HepG2 (cell line): ENCODE data around the gene EPO. TPM values are rescaled to one million over a fixed set of nuclear protein-coding genes. Genes with fewer than 3 reads are reported as not detected.
A peak's percentile ranks its signal among the peaks of the same experiment; 100 is the strongest.

Experiments used
- ATAC-seq: fragments of 200-7000 bp; cut with Tn5 transposase; 3 replicates; pipeline ENCODE4 v1.9.1; 2020; ENCODE audit warnings: mild to moderate bottlenecking, moderate library complexity
- BruUV-seq: library from RNA; stranded (reverse); fragments of 400-500 nt; replicated peaks from 2 replicates; lab custom pipeline; 2021; lab: Mats Ljungman, UMichigan
- CTCF ChIA-PET: fragments of 300-600 bp; formaldehyde crosslinking; extraction: SDS; loops from one replicate; lab custom pipeline; 2021; ENCODE audit warnings: low total read pairs, inconsistent platforms, low intra/inter-chr PET ratio; lab: Yijun Ruan, JAX
- POLR2A ChIA-PET: fragments of 350-600 bp; sonication (Branson Sonifier 250); formaldehyde crosslinking; loops from one replicate; lab custom pipeline; 2020; ENCODE audit warnings: antibody characterized with exemption, inconsistent platforms; lab: Yijun Ruan, JAX
- DNase-seq: peaks from one replicate; pipeline ENCODE4 v3.0.0-alpha.2; 2015; ENCODE audit warnings: low spot score
- FAIRE-seq: peaks from 3 replicates; lab custom pipeline; 2011; peaks lifted over from hg19 to GRCh38; lab: Jason Lieb, UNC
- H2AFZ ChIP-seq: one replicate; pipeline ENCODE4 v1.6.1; 2011; ENCODE audit warnings: low read length, inconsistent platforms
- H3K27ac ChIP-seq: fragments of 300-600 bp; 3 replicates; pipeline ENCODE4 v1.8.0; 2011; ENCODE audit warnings: mixed run types, mild to moderate bottlenecking, mixed read lengths, low read length, inconsistent platforms; ENCODE audit not compliant: insufficient read depth; ENCODE audit errors: extremely low read length
- H3K27me3 ChIP-seq, 2 experiments: fragments of 200-600 bp in 1 of 2; 2 replicates in 1 of 2; 3 replicates in 1 of 2; pipeline versions ENCODE4 v1.6.0 to v1.8.0; 2011; ENCODE audit warnings: low read length in 2 of 2, mild to moderate bottlenecking in 2 of 2, moderate library complexity in 2 of 2, inconsistent platforms in 1 of 2; ENCODE audit not compliant: insufficient read depth in 2 of 2, control insufficient read depth in 1 of 2
- H3K36me3 ChIP-seq, 2 experiments: fragments of 200-600 bp in 1 of 2; replicated peaks in 1 of 2; 2 replicates in 1 of 2; 3 replicates in 1 of 2; pipeline versions ENCODE4 v1.5.1 to v1.8.0; 2011; ENCODE audit warnings: low read length in 2 of 2, inconsistent platforms in 1 of 2; ENCODE audit not compliant: insufficient read depth in 2 of 2, control insufficient read depth in 1 of 2
- H3K4me1 ChIP-seq: 2 replicates; pipeline ENCODE4 v1.5.1; 2012; ENCODE audit warnings: low read length, inconsistent platforms; ENCODE audit not compliant: insufficient read depth
- H3K4me2 ChIP-seq: 2 replicates; pipeline ENCODE4 v1.6.0; 2011; ENCODE audit warnings: low read depth, low read length, inconsistent platforms
- H3K4me3 ChIP-seq, 3 experiments: fragments of 200-600 bp in 1 of 3; sonication (generic), shearing (Covaris generic) in 1 of 3; replicated peaks in 1 of 3; 2 replicates each; pipeline ENCODE4 v1.5.1; 2011 to 2016; ENCODE audit warnings: low read length in 3 of 3, inconsistent platforms in 2 of 3, low read depth in 2 of 3, mild to moderate bottlenecking in 2 of 3, control low read depth in 1 of 3, mixed read lengths in 1 of 3; ENCODE audit not compliant: insufficient read depth in 1 of 3
- H3K79me2 ChIP-seq: one replicate; pipeline ENCODE4 v1.6.1; 2011; ENCODE audit warnings: low read length, inconsistent platforms; ENCODE audit not compliant: insufficient read depth
- H3K9ac ChIP-seq: 2 replicates; pipeline ENCODE4 v1.6.0; 2011; ENCODE audit warnings: mild to moderate bottlenecking, low read depth, low read length, inconsistent platforms; ENCODE audit not compliant: insufficient read depth
- H3K9me3 ChIP-seq: 2 replicates; pipeline ENCODE4 v1.5.1; 2012; ENCODE audit warnings: mild to moderate bottlenecking, low read length
- H4K20me1 ChIP-seq: 2 replicates; pipeline ENCODE4 v1.6.0; 2011; ENCODE audit warnings: inconsistent platforms, mild to moderate bottlenecking, low read length, moderate library complexity; ENCODE audit not compliant: insufficient read depth
- AGO1 ChIP-seq: fragments of 200-400 bp; formaldehyde crosslinking; IDR thresholded peaks from 2 replicates; pipeline ENCODE4 v1.6.1; 2017; ENCODE audit warnings: mild to moderate bottlenecking, low read depth, low read length, moderate library complexity; ENCODE audit not compliant: poor library complexity, severe bottlenecking
- AGO2 ChIP-seq: fragments of 200-400 bp; formaldehyde crosslinking; optimal IDR thresholded peaks from 2 replicates; pipeline ENCODE3; 2017; ENCODE audit warnings: mild to moderate bottlenecking, low read depth, low read length, moderate library complexity
- FOXK2 ChIP-seq: fragments of 450-650 bp; IDR thresholded peaks from 2 replicates; pipeline ENCODE4 v1.6.1; 2016
- HNRNPL ChIP-seq: fragments of 200-400 bp; formaldehyde crosslinking; IDR thresholded peaks from 2 replicates; pipeline ENCODE4 v1.6.1; 2017; ENCODE audit warnings: mild to moderate bottlenecking, low read depth, low read length
- PRDM10 ChIP-seq: sonication (generic); formaldehyde crosslinking; IDR thresholded peaks from 2 replicates; pipeline ENCODE4 v1.4.0; 2020; ENCODE audit warnings: low read depth, missing genetic modification reagents
- RBFOX2 ChIP-seq: fragments of 200-400 bp; formaldehyde crosslinking; IDR thresholded peaks from 2 replicates; pipeline ENCODE4 v1.6.1; 2017; ENCODE audit warnings: low read depth, mild to moderate bottlenecking, low read length
- ZNF766 ChIP-seq: sonication (generic); formaldehyde crosslinking; IDR thresholded peaks from 2 replicates; pipeline ENCODE4 v1.5.0; 2020; ENCODE audit warnings: missing genetic modification reagents, borderline replicate concordance
- ZSCAN20 ChIP-seq: sonication (generic); formaldehyde crosslinking; IDR thresholded peaks from 2 replicates; pipeline ENCODE4 v1.4.0; 2020; ENCODE audit warnings: missing genetic modification reagents, mild to moderate bottlenecking, borderline replicate concordance
- ZSCAN25 ChIP-seq: sonication (generic); formaldehyde crosslinking; IDR thresholded peaks from 2 replicates; pipeline ENCODE4 v1.8.0; 2022; ENCODE audit warnings: mild to moderate bottlenecking, missing genetic modification reagents
- WGBS: methylation state at CpG from one replicate; pipeline ENCODE4 v1.1.6; 2017; ENCODE audit warnings: low lambda C conversion rate; 5-methylcytosine and 5-hydroxymethylcytosine counted together
- in situ Hi-C: cut with HindIII; loops from 2 replicates; pipeline ENCODE4 v1.10.0; 2017; ENCODE audit warnings: low pct_unique_long_range_greater_than_20kb; ENCODE audit not compliant: extremely low pct_ligation_motif_present
- intact Hi-C: fragments of 100-400 bp; cut with micrococcal nuclease; formaldehyde crosslinking; loops from one replicate; pipeline ENCODE4 v1.10.0; 2022; ENCODE audit not compliant: unreplicated experiment
- polyA plus RNA-seq, 8 experiments: library from polyadenylated mRNA; depleted of rRNA in 3 of 8; stranded (reverse) in 7 of 8; unstranded in 1 of 8; fragments of >200 nt; fragmentation: Illumina TruSeq in 4 of 8; extraction: Trizol in 4 of 8; gene quantifications; 2 replicates each; pipeline versions ENCODE4 v1.2.1 to v1.2.3, GENCODE V29; 2011 to 2016; ENCODE audit warnings: low read depth in 4 of 8, missing spikeins in 1 of 8, mixed read lengths in 1 of 8; ENCODE audit not compliant: insufficient read depth in 1 of 8
- total RNA-seq, 5 experiments: library from RNA; depleted of rRNA; stranded (reverse); fragments of >200 nt; fragmentation: Illumina TruSeq; extraction: Trizol; gene quantifications; 2 replicates each; pipeline ENCODE4 v1.2.3, GENCODE V29; 2016; ENCODE audit warnings: low read depth in 1 of 5
- TF ChIP-seq, protein P1 (sequence below): sonication (generic); formaldehyde crosslinking; IDR thresholded peaks from 2 replicates; pipeline ENCODE4 v1.4.0; 2020; ENCODE audit warnings: missing genetic modification reagents
- TF ChIP-seq, protein P2 (sequence below): sonication (generic); formaldehyde crosslinking; IDR thresholded peaks from 2 replicates; pipeline ENCODE4 v1.8.0; 2022; ENCODE audit warnings: mild to moderate bottlenecking, missing genetic modification reagents

The EPO gene
- total and polyA plus RNA-seq, 2 of the 13 experiments (the other 11 are each of a cell fraction or from before 2014, with no cell fraction given), result 10.3 to 25.7 TPM

GRCh38 chr7:100680576-100681271, 39.5 kb upstream of the EPO start (continued):
- TF ChIP-seq FOXK2, result no peak
- TF ChIP-seq ZSCAN25, result peak; percentile 94
- TF ChIP-seq AGO2, result peak; percentile 93
- TF ChIP-seq RBFOX2, result peak; percentile 55; the same call in 1 of the 2 replicates
- 0 out of 2 replicates have a peak, but pooled peaks have one; percentile 26 for TF ChIP-seq HNRNPL

DNA sequence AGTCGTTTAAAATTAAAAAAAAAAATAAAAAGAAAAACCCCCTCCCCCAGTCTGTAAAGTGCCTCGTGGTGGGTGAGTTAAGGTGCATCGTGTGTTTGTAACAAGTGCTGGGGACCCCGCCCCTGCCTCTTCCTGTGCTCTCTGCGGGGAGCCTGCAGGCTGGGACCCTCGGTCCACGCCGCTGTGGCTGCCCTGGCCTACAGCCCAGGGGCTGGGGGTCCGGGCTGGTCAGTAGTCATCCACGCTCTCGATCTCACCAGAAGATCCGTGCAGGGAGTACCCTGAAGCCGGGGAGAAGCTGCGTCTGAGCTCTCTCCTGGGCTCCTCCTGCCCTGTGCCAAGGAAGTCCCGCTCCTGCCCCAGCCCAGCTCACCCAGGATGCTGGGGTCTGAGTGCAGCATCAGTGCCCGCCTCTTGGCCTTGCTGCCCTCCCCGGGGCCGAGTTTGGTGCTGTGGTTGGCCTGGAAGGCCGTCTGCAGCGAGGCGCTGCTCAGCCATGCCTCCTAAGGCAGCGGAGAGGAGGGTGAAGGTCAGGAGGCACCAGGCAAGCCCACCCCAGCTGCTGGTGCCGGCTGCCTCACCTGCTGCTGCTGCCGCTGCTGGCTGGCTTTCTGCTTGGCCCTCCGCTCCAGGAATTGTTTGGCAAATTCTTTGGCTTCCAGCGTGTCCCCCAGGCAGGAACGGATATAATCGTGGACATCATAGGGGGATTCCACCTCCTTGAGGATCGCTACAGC, 38.6 kb upstream of the EPO start:
- no peak for ATAC-seq
- TF ChIP-seq ZNF766 (CRISPR knock-in tag) (no peak), PRDM10 (no peak), ZSCAN20 (CRISPR knock-in tag) (no peak), HNRNPL (no peak), AGO1 (peak; percentile 15), RBFOX2 (peak; percentile 49; the same call in 1 of the 2 replicates)
- TF ChIP-seq, protein P1, sequence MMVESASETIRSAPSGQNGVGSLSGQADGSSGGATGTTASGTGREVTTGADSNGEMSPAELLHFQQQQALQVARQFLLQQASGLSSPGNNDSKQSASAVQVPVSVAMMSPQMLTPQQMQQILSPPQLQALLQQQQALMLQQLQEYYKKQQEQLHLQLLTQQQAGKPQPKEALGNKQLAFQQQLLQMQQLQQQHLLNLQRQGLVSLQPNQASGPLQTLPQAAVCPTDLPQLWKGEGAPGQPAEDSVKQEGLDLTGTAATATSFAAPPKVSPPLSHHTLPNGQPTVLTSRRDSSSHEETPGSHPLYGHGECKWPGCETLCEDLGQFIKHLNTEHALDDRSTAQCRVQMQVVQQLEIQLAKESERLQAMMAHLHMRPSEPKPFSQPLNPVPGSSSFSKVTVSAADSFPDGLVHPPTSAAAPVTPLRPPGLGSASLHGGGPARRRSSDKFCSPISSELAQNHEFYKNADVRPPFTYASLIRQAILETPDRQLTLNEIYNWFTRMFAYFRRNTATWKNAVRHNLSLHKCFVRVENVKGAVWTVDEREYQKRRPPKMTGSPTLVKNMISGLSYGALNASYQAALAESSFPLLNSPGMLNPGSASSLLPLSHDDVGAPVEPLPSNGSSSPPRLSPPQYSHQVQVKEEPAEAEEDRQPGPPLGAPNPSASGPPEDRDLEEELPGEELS (CRISPR knock-in tag), result no peak
- TF ChIP-seq, protein P2, sequence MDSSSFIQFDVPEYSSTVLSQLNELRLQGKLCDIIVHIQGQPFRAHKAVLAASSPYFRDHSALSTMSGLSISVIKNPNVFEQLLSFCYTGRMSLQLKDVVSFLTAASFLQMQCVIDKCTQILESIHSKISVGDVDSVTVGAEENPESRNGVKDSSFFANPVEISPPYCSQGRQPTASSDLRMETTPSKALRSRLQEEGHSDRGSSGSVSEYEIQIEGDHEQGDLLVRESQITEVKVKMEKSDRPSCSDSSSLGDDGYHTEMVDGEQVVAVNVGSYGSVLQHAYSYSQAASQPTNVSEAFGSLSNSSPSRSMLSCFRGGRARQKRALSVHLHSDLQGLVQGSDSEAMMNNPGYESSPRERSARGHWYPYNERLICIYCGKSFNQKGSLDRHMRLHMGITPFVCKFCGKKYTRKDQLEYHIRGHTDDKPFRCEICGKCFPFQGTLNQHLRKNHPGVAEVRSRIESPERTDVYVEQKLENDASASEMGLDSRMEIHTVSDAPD, result no peak

More for the DNA sequence above, 38.6 kb upstream of the EPO start:
- DNase-seq (no peak), FAIRE-seq (no peak)
- Histone ChIP-seq H3K27me3 (no peaks in the 10 kb centered on the region), H3K4me1 (peaks cover 27% of the 10 kb centered on the region), H3K4me3 (no peak overlapping the region), H3K79me2 (no peaks in the 10 kb centered on the region), H3K27ac (no peak overlapping the region), H3K9me3 (no peaks in the 10 kb centered on the region), H3K36me3 (peaks cover 46 to 62% of the 10 kb centered on the region in 2 experiments), H2AFZ (no peak overlapping the region), H4K20me1 (peaks cover 5% of the 10 kb centered on the region; the same call in 1 of the 2 replicates), H3K4me2 (no peak overlapping the region), H3K9ac (no peak overlapping the region)
- WGBS, result 95% methylated on average over 12 of the region's 29 CpGs
- CTCF ChIA-PET, result no interaction called here
- no TSS peak for BruUV-seq
- in situ Hi-C loops, result no loop called here
- intact Hi-C loops, result no loop called here
- POLR2A ChIA-PET, result interaction anchor here (1.0 to 1.9 kb wide), 5 partner anchors 24 to 113 kb away, joined by 3 to 9 read pairs (median 4); partner anchors contain the start of gene POP7
